ENCODE measurements around the gene OTULIN.

The OTULIN gene

DNA sequence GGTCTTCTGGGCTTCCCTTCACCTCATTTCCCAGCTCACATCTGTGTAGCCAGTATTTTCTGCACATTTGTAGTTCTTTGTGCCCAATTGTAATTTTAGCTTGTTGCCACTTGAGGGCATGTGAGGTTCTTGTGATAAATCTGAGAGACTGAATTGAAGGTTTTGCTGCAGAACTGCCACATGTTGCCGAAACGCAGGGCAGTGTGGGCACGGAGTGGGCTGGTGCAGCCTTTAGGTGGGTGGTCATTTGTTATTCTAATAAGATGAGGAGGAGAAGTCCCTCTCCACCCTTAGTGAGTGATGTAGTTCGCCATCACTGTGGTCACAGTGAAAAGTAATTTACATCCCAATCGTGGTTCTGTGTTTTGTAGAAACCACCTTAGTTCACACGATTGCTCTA lies 21.2 kb downstream of the OTULIN start:
- no peak overlapping the region for H3K4me3 ChIP-seq
- H3K36me3 ChIP-seq: peaks cover 45 to 66% (median 65%) of the 10 kb centered on the region in 3 donors
- DNase-seq: no peak
- H3K9me3 ChIP-seq: peaks cover 0 to 4% (median 0%) of the 10 kb centered on the region in 3 donors
- TF ChIP-seq, protein P1, sequence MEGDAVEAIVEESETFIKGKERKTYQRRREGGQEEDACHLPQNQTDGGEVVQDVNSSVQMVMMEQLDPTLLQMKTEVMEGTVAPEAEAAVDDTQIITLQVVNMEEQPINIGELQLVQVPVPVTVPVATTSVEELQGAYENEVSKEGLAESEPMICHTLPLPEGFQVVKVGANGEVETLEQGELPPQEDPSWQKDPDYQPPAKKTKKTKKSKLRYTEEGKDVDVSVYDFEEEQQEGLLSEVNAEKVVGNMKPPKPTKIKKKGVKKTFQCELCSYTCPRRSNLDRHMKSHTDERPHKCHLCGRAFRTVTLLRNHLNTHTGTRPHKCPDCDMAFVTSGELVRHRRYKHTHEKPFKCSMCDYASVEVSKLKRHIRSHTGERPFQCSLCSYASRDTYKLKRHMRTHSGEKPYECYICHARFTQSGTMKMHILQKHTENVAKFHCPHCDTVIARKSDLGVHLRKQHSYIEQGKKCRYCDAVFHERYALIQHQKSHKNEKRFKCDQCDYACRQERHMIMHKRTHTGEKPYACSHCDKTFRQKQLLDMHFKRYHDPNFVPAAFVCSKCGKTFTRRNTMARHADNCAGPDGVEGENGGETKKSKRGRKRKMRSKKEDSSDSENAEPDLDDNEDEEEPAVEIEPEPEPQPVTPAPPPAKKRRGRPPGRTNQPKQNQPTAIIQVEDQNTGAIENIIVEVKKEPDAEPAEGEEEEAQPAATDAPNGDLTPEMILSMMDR (IDR thresholded peaks at IDR 0.05): peak; percentile 67 to 75
- H3K27ac ChIP-seq: peak overlapping the region in 1 of 2 donors; percentile 40
- intact Hi-C loops (cut with DNase I; ENCODE audit: low total_unique reads): loop anchor here (5.0 kb wide), 1 partner anchor 317 kb away; no protein-coding TSS in a partner anchor
- peaks cover 0 to 24% (median 10%) of the 10 kb centered on the region in 4 donors for H3K4me1 ChIP-seq
- H3K27me3 ChIP-seq: no peaks in the 10 kb centered on the region

DNA sequence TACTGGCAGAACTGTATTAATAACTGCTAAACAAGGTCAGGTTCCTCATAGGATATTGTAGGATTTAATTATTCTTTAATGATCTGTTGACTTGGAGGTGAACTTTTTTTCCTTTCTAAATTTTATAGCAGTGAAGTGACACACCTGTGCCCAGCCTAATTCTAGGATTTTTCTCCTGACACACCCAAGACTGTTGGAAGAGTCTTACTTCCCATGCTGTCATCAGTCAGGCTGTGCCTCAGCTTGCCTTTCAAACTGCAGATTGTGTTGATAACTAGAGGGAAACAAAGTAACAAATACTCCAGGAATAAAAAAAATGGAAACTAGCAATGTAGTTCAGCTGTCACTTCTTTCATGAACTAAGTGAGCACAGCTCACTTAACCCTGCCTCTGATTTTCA lies 22.0 kb downstream of the OTULIN start:
- Histone ChIP-seq H3K27ac (peak overlapping the region; percentile 38 to 40), H3K4me3 (no peak overlapping the region), H3K27me3 (no peaks in the 10 kb centered on the region), H3K36me3 (peaks cover 43 to 67% (median 64%) of the 10 kb centered on the region in 3 donors), H3K9me3 (peaks cover 0 to 5% (median 0%) of the 10 kb centered on the region in 3 donors), H3K4me1 (peaks cover 0 to 24% (median 10%) of the 10 kb centered on the region in 4 donors)
- DNase-seq: no peak
- intact Hi-C loops (cut with DNase I; ENCODE audit: low total_unique reads): loop anchor here (5.0 kb wide), 1 partner anchor 316 kb away; no protein-coding TSS in a partner anchor
- TF ChIP-seq, protein P1 (IDR thresholded peaks at IDR 0.05): no peak

DNA sequence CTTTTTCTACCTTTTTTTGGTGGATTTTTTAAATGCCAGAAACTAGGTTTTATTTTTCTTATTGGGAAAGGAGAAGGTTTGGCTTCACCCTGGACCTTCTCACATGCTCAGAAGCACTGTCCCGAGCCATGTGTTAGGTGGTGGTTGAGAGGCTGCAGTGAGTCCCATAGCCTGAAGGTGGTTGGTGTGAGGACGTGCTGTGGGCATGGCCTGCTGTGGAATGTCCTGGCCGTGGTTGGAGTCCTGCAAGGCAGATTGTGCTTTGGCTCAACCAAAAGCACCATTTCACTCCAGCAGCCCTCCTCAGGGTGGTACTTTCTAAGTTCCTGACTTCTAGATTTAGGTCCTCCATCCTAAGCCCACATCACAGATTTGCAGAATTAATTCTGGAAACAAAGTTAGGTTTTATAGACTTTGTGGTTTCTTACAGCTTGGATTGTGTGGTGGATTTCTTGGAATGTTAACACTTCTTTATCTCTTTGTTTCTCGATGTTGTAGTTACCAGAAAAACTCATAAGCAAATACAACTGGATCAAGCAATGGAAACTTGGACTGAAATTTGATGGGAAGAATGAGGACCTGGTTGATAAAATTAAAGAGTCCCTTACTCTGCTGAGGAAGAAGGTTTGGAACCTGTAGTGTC lies 22.6 kb downstream of the OTULIN start:
- Histone ChIP-seq H3K9me3 (peaks cover 0 to 5% (median 0%) of the 10 kb centered on the region in 3 donors), H3K27me3 (no peaks in the 10 kb centered on the region), H3K36me3 (peaks cover 39 to 64% (median 61%) of the 10 kb centered on the region in 3 donors), H3K4me1 (peaks cover 0 to 24% (median 10%) of the 10 kb centered on the region in 4 donors), H3K27ac (peak overlapping the region; percentile 38 to 40), H3K4me3 (no peak overlapping the region)
- TF ChIP-seq, protein P1 (IDR thresholded peaks at IDR 0.05): peak; percentile 34 to 51
- intact Hi-C loops (cut with DNase I; ENCODE audit: low total_unique reads): loop anchor here (5.0 kb wide), 1 partner anchor 315 kb away; no protein-coding TSS in a partner anchor
- no peak for DNase-seq

DNA sequence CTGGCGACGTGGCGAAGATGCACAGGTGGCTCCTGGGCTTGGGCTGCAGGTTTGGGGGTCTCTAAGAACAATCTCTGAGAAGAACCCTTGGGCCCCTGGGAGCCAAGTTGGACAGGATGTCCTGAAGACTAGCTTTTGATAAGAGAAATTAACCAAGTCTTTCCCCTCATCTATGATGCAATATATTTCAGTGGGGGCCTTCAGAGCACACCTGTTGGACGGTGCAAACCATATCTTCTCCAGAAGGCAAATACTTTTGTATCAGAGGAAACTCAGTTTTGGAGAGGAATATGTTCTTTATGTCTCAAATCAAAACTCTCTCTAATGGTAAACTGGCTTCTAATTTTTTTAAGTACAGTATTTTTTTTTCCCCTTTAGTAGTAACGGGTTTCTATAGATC lies 28.6 kb downstream of the OTULIN start:
- H3K36me3 ChIP-seq: peaks cover 45 to 59% (median 59%) of the 10 kb centered on the region in 3 donors
- peaks cover 0 to 5% (median 0%) of the 10 kb centered on the region in 3 donors for H3K9me3 ChIP-seq
- no peaks in the 10 kb centered on the region for H3K27me3 ChIP-seq
- intact Hi-C loops (cut with DNase I; ENCODE audit: low total_unique reads): no loop called here
- H3K4me3 ChIP-seq: no peak overlapping the region
- H3K4me1 ChIP-seq: peaks cover 0 to 13% (median 7%) of the 10 kb centered on the region in 4 donors
- H3K27ac ChIP-seq: no peak overlapping the region
- no peak for DNase-seq
- TF ChIP-seq, protein P1 (IDR thresholded peaks at IDR 0.05): no peak

DNA sequence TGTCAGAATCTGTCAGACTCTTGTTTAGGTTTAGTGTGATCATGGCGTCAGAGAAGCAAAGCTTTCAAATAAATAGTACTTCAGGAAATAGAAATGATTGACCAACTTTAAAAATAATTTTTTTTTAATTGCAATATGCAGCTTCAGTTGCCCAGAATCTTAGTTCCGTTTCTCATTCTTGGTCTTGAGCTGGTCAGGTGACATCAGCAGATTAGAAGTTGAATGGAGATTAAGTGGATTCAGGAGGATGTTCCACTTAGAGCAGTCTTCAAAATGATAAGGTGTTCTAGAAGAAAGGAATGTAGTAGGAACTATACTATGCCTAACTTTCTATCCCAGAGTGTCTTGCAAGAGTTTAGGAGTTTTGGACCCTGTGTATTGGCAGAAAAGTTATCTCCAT lies 30.6 kb downstream of the OTULIN start:
- TF ChIP-seq, protein P1 (IDR thresholded peaks at IDR 0.05): no peak
- H3K9me3 ChIP-seq: peaks cover 0 to 5% (median 0%) of the 10 kb centered on the region in 3 donors
- H3K36me3 ChIP-seq: peaks cover 31 to 57% (median 45%) of the 10 kb centered on the region in 3 donors
- no peak for DNase-seq
- H3K27ac ChIP-seq: no peak overlapping the region
- peaks cover 0 to 34% (median 19%) of the 10 kb centered on the region in 4 donors for H3K4me1 ChIP-seq
- no peaks in the 10 kb centered on the region for H3K27me3 ChIP-seq
- intact Hi-C loops (cut with DNase I; ENCODE audit: low total_unique reads): no loop called here
- no peak overlapping the region for H3K4me3 ChIP-seq

Data from tibial artery (tissue), 4 donors.